Epidermal melanocyte (primary cell): ENCODE results near the gene ATOH8.

Source experiments
- DNase-seq: peaks from one replicate; pipeline ENCODE4 v3.0.0; 2011; ENCODE audit warnings: low spot score; ENCODE audit not compliant: insufficient read length

Gene ATOH8

DNA sequence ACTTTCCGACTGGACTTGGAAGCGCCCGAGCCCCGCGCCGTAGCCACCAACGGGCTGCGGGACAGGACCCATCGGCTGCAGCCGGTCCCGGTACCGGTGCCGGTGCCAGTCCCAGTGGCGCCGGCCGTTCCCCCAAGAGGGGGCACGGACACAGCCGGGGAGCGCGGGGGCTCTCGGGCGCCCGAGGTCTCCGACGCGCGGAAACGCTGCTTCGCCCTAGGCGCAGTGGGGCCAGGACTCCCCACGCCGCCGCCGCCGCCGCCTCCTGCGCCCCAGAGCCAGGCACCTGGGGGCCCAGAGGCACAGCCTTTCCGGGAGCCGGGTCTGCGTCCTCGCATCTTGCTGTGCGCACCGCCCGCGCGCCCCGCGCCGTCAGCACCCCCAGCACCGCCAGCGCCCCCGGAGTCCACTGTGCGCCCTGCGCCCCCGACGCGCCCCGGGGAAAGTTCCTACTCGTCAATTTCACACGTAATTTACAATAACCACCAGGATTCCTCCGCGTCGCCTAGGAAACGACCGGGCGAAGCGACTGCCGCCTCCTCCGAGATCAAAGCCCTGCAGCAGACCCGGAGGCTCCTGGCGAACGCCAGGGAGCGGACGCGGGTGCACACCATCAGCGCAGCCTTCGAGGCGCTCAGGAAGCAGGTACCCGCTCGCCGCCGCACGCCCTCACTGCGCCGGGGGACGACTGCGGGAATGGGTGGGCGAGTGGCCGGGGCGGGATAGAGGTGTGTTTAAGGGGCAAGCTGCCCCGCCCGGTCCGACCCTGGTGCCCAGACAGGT, 713 bp downstream of the ATOH8 start:
- no peak for DNase-seq

DNA sequence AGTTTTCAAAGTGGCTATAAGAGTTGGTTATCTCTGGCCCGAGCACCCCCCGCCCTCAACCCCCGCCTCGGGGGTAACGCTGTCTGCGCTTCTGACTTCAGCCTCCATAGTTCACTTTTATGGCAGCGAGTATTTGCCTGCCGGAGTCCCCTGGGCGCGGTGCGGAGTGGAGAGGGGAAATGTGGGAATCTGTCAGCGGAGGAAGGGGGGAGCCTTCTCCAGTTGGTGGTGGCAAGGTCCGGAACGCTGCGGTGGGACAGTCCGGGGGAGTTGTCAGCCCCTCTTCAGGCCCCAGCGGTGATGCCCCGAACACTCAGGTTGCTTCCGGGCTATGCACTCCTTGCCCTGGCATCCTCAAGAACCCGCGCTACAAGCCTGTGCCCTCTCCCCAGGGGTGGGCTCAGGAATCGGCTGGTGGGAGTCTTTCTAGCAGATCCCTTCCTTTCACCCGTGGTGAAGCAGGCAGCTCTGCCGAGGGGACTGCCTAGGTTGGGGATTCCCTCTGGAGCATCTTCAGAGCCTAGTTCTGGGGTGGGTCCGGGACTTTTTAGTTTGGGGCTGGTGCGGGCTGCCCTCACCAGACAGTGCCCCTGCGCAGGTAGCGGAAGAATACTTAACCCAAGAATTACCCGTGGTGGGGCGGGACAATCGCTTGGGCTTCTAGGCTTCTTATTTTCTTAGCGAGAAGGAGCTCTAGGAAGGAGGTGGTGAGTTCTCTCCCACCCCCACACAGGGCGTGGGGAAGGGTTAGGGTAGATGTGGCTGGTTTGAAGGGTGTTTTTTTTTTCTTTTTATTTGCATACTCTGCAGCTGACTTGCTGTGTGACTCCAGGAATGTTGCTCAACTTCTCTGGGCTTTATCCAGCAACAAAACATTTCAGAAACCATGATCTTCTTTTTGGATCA, 1.6 kb downstream of the ATOH8 start:
- no peak for DNase-seq

DNA sequence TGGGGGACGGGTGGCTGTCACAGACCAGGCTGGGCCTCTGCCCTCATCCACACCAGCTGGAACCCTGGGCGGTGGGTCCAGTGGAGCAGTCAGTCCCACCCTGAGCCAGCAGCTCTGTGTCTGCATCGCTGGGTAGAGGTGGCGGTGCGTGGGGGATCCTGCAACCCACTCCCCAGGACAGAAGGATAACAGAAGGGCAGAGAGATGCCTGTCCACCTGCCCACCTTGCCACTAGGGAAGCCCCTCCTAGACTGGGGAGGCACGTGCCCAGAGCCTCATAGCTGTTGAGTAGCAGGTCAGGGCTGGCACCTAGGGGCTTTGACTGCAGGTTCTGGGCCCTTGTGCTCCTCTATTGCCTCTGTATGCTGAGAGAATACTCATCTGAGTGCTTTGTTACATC, 2.4 kb downstream of the ATOH8 start:
- no peak for DNase-seq

DNA sequence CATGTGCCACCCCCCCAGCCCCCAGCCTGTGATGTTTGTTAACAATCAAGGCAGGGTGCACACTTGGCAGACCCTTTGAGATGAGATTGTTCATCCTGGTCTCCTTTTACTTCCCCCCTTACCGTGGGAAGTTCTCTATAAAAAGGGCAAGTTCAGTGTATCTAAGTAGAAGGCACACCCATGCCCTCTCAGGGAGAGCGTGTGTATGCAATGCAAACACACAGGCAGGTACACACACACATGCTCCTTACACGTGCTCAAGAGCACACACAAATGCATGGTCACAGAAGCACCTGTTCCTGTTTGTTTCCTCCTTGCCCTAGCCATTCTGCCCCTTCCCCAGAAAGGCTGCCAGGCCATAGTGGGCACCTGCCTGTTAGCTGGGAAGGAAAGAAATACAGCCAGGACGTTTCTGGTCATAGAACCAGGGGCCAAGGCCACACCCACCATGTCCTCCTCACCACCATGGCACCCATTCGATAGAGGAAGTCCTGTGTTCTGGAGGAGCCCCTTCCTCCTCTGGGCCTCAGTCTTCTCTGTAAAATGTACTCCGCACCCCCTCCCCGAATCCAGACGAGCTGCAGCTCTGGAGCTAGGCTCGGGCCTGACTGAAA, 3.1 kb downstream of the ATOH8 start:
- no peak for DNase-seq

DNA sequence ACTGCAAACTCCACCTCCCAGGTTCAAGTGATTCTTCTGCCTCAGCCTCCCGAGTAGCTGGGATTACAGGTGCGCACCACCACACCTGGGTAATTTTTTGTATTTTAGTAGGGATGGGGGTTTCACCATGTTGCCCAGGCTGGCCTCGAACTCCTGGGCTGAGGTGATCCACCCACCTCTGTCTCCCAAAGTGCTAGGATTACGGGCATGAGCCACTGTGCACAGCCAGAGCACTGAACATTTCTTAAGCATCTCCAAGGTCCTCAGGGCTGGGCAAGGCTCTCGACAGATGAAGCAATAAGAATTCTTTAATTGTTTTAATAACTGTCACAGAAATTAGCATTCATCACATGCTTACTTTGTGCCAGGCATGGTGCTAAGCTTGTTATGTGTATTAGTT, 4.1 kb downstream of the ATOH8 start:
- DNase-seq: no peak

DNA sequence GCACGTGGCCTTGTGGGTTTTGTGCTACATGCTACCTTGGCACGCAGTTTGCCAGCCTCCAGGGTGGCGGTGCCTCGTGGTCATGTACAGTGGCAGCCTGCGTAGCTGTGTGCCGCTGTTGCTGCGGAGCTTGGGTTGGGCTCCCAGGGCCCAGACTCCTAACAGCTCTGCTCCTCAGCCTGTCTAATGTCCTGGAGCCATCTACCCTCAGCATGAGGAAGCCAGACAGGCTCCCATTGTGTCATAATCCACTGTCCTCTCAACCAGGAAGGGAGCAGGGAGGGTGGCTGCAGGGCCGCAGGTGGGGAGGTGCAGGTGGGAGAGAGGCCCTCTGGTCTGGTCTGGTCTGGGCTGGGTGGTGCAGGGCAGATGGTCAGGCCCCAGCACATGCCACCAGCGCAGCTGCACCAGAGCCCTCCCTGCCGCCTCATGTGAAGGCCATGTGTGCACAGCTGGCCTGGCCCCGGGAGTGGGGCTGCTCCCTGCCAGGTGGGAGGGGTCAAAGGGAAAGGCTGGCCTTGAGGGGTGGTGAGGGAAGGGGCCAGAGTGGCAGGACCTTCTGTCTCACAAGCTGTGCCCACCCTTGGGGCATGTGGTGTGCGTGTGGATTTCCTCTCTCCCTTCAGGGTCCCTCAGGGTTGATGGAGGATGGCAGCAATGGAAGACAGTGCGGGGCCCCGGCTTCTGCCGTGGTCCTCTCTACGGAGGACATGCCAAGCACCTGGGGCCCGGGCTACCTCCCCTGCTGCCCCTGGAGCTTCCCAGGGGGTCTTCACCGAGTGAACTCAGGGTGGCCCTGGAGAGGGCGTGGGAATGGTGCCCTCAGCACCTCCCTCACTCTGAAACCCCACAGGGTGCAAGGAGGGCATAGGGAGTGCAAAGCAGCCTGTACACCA, 4.8 kb downstream of the ATOH8 start:
- no peak for DNase-seq

DNA sequence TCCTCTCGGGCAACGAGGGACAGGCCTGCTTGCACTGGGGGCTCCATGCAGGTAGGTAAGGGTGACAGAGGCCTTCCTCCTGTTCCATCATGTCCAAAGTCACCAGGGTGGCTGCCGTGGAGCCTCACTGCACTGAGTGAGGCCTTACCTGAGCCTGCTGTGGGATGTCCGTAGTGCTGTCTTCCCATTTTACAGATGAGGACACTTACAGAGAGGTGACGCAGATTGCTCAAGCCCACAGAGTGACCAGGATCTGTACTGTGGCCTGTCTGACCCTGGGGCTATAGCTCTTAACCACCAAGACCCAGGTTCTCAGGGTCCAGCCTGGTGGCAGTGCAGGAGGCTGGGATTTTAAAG, 5.4 kb downstream of the ATOH8 start:
- no peak for DNase-seq

DNA sequence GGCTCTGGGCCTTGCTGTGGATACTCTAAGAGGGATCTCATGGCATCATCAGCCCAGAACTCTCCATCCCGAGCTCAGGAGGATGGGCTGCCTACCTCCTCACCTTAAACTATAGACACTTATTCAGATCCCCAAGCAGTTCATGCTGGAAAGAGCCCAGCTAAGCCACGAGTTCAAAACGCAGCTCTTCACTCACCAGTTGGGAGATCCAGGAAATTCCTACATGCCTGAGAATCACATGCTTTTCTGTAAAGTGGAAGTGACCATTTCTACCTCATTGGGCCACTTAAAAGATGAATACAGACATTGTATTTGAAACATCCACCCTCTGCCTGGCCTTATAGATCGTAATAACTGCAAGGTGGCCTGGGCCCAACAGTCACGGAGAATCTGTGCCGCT, 6.6 kb downstream of the ATOH8 start:
- DNase-seq: peak; percentile 65

DNA sequence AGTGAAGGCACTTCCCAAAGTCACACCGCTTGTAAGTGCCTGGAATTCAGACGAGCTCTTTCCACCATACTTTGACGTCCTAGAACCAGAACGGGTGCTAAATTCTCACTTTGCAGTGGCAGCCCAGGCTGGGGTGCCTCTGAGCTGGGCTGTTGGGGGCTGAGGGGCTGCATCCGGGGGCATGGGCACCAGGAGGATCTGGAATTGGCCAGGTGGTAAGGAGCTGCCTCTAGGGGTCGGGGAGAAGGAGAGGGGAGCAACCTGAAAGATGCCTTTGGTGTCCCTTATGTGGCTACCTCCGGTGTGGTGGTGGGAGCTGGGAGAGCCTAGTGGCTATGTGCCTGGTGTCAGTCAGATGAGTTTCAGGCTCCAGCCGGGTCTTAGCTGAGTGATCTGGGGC, 7.1 kb downstream of the ATOH8 start:
- no peak for DNase-seq

DNA sequence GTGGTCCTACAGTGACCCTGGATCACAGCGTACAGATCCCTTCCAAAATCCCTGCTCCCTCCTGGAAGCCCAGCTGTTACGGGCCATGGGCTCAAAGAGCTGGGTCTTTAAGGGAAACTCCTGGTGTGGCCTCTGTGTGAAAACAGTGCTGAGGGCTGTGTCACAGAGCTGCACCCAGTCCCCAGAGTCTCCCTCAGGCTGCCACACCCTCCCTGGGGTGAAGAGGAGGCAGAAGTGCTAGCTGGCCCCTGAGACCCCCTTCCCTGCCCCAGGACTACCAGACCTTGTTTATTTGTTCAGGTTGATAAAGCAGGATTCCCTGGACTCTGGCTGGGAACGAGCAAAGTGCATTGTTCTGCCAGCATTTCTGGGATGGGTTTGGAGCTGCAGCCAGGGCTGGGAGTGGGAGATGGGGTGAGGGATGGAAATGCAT, 7.7 kb downstream of the ATOH8 start:
- no peak for DNase-seq

DNA sequence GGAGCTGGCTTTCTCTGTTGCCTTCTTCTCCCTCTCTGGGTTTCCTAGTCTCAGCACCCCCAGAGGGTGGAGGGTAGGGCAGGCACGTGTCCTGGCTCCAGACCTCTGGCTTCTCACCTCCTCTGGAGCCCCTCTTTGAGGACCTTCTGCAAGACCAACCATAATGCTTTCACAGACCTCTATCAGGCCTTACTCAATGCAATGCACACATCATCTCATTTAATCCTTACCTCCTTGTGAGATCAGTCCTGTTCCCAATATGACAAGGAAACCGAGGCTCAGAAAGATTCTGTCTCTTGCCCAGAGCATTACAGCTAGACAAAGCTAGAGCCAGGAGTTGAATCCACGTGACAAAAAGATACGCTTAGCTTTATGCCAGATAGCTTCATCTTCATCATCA, 8.2 kb downstream of the ATOH8 start:
- no peak for DNase-seq

DNA sequence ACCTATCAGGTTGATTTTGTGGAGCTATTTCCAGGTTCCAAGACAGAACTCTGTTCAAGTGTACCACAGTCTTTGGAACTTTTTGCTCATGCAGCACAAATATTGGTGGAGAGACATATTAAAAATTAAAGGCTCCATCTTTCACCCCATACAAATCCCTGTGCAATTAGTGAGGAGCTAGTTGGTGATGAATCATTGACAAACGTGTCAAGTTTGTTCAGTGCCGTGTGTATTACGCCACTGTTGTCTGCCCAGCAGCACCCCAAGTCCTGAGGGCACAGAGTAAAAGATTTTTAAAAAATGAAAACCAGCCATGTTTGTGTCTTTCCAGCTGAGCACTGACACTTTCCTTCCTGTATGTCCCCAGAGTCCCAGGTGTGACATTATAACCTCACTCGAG, 9.3 kb downstream of the ATOH8 start:
- DNase-seq: no peak

DNA sequence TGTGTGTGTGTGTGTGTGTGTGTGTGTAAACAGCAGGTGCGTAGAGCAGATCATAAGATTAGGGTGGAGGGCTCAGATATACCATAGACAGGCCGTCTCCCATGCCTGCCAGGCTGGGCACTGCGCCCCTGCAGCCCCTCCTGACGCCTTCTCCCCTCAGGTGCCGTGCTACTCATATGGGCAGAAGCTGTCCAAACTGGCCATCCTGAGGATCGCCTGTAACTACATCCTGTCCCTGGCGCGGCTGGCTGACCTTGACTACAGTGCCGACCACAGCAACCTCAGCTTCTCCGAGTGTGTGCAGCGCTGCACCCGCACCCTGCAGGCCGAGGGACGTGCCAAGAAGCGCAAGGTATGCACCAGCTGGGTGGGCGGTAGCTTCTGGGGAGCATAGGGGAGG, 10.0 kb downstream of the ATOH8 start:
- no peak for DNase-seq

DNA sequence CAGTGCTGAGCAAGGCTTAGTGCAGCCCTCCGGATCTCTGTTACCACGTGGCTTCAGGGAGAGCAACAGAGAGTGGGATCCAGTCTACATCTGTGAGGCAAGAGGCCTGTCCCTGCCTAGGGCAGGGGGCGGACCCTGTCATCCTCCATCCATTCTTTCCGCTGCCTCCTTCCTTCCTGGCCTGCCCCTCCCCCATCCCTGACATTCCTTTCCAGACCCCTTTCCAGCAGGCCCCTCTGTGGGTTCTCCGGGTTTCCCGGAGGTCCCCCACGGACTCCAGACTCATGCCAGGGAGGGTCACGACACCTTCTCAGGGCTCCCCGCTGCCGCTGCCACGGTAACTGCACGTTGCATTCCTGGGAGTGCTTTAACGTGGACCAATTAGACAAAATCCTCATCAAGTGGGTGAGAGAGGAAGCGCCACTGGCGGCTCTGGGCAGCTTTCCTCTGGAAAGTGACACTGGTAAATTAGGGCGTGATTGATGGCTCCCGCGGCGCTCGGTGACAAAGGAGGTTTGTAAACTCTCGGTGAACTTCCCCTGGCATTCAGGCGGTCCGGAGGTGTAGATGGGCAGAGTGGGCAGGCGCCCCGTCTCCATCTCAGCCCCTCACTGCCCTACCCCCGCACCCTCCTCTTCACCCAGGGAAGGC, 11.4 kb downstream of the ATOH8 start:
- no peak for DNase-seq

DNA sequence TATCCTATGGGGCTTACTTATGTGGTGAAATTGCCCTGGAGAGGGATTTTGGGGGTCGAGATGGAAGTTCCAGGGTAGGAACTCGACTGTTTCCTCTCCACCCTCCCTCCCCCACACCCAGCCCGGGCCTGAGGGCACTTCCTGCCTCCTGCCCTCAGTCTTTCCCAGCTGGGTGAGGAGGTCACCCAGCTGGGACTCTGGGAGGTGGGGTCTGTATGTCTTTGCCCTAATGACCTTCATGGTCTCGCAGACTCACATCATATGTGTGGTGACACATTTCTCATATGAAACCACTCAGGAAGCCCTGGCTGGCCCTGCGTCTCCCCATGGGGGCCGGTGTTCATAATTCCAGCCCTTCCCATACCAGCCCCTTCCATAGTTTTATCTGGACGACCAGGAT, 12.4 kb downstream of the ATOH8 start:
- no peak for DNase-seq

DNA sequence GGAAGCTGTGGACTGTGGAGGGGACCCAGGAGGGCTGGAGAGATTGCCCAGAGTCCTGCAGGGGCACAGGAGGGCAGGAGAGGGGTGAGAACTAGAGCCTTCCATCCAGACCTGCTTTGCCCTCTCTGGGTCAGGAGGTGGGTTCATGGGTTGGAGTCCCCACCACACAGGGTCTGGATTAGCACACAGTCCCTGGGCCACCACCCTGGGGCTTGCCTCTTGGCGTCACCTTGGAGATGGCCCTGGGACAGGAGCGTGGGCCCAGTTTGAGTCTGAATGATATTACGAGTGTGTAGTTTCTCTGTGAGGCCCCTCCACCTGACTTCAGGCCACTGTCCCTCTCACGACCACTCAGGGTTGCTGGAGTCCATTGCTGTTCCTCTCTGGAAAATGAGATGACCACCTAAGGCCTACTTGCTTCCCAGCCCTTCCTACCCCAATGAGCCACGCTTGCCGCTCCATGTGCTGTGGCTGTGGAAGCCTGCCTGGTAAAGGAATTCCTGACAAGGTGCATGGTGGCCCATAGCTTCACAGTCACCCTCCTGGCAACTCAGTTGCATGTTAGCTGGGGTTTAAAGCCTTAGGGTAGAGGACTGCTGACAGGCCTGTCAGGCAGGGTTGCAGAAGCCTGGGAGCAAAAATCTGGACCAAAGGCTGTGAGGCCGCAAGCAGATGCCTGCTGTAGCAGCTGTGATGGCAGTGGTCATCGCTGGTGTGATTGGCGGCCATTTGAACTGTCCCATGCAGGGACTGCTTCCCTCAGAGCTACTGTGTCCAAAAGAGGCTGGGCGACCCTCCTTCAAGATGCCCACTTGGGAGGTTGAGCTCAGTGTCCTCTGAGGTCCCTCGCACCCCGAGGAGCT, 14.2 kb downstream of the ATOH8 start:
- DNase-seq: no peak

DNA sequence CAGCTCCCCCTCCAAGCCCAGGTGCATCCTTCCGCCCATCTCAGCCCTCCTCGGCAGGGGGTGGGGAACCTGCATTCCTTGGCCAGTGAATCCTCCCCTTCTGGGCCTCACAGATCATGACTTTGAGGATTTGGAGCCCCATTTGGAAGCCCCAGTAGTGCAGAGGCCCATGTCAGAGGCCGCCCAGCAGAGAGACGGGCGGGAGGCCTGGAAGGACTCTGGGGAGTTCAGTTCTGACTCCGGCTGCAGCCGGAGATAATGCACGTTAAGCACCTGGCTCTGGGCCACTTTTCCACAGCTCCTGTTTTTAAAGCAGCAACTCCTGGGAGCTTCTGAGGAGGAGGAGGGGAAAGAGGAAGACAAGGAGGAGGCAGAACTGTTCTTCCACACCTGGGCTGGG, 14.9 kb downstream of the ATOH8 start:
- no peak for DNase-seq

DNA sequence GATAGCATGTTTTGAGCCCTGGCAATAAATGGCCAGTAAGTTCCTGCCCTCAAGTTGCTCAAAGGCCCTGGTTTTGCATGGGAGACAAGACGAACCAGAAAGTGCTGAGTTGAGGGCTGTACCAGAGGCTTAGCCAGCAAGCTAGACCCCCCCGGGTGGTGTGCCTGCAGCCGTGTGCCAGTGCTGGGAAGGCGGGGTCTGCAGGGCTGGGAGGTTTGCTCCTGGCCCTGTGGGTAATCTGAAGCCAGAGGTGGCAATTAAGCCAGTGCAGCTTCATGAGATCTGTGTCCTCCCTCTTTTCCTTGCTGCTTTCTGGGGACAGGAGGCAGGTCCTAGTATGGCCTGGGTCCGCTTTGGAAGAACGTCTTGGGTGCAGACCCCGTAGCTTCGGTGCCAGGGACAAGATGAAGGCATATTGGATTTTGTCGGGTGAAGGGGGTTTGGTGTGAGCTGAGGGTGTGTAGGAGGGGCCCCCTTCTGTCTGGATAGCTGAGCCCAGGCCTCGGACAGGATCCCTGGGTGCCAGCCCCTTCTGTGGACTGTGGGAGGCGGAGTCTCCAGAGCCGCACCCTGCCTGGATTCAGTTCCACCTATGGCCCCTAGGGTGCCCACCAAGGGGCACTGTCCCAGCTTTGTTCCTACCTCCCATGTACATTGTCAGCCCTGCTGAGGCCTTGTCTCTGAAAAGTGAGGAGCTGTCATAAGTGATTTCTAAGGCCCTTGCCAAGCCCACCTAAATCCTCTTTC, 15.6 kb downstream of the ATOH8 start:
- no peak for DNase-seq

DNA sequence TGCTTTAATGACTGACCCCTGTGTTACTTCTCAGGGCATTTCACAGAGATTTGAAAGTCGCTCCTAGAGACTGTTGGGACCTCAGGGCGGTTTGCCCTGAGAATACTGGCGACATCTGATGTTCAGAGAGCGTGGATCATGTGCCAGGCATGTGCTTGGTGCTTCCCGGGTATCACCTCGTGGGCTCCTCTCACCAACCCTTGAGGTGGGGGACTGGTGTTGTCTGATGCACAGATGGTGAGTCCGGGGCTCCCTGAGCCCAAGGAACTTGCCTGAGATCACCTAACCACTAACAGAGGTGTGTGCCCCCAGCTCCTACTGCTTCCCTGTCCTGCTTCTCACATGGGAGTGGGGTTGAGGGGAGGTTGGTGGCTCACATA, 16.2 kb downstream of the ATOH8 start:
- DNase-seq: no peak
